SU-DHL-6 (cell line): ENCODE results near the gene CRKL.
"Not testable (repeated sequence)": the region's sequence is repeated elsewhere in the genome, so short reads cannot be mapped to it uniquely, and the experiment has no call there.

Source experiments
- H2AFZ ChIP-seq: fragments of 200-600 bp; sonication (generic); 2 replicates; pipeline ENCODE4 v1.6.1; 2014; ENCODE audit warnings: low read depth, mild to moderate bottlenecking, moderate library complexity, mixed read lengths, antibody characterized with exemption, low read length; ENCODE audit not compliant: severe bottlenecking
- H3F3A ChIP-seq: fragments of 200-600 bp; shearing (Covaris generic); 2 replicates; pipeline ENCODE4 v1.6.0; 2016; ENCODE audit warnings: antibody characterized with exemption, mild to moderate bottlenecking; ENCODE audit not compliant: insufficient read depth
- H3K27ac ChIP-seq: fragments of 200-600 bp; sonication (generic); 2 replicates; pipeline ENCODE4 v1.5.1; 2016; ENCODE audit warnings: low read depth, mild to moderate bottlenecking, low read length, moderate library complexity, mixed read lengths
- H3K27me3 ChIP-seq: fragments of 200-600 bp; sonication (generic), shearing (Covaris generic); 2 replicates; pipeline ENCODE4 v1.6.0; 2014; ENCODE audit warnings: mild to moderate bottlenecking, low read length
- H3K36me3 ChIP-seq: fragments of 200-600 bp; sonication (generic); 2 replicates; pipeline ENCODE4 v1.6.1; 2014; ENCODE audit warnings: mild to moderate bottlenecking, low read length, mixed read lengths
- H3K4me2 ChIP-seq: fragments of 300-600, 200-600 bp; shearing (Covaris generic), sonication (generic); 2 replicates; pipeline ENCODE4 v1.6.0; 2014; ENCODE audit warnings: low read length, low read depth, mild to moderate bottlenecking; ENCODE audit not compliant: poor library complexity, severe bottlenecking
- H3K4me3 ChIP-seq: fragments of 200-600 bp; sonication (generic); 2 replicates; pipeline ENCODE4 v1.5.1; 2014; ENCODE audit warnings: antibody characterized with exemption, low read length, mild to moderate bottlenecking, mixed read lengths; ENCODE audit not compliant: insufficient read depth, poor library complexity, severe bottlenecking
- H3K79me2 ChIP-seq: fragments of 200-600 bp; sonication (generic); 2 replicates; pipeline ENCODE4 v1.6.1; 2014; ENCODE audit warnings: mild to moderate bottlenecking, low read length, moderate library complexity; ENCODE audit not compliant: insufficient read depth
- H3K9ac ChIP-seq: fragments of 200-600 bp; sonication (generic); 2 replicates; pipeline ENCODE4 v1.7.0; 2014; ENCODE audit warnings: mild to moderate bottlenecking, low read length
- H3K9me2 ChIP-seq: fragments of 200-600 bp; sonication (generic); replicated peaks from 2 replicates; pipeline ENCODE4 v1.6.1; 2014; ENCODE audit warnings: low read length; ENCODE audit not compliant: insufficient read depth
- H3K9me3 ChIP-seq: fragments of 200-600 bp; sonication (generic); 2 replicates; pipeline ENCODE4 v1.6.1; 2014; ENCODE audit warnings: low read length, mixed read lengths; ENCODE audit not compliant: insufficient read depth
- H4K20me1 ChIP-seq: fragments of 200-600 bp; sonication (generic); 2 replicates; pipeline ENCODE4 v1.6.1; 2014; ENCODE audit warnings: low read depth, mild to moderate bottlenecking, antibody characterized with exemption, low read length, moderate library complexity, mixed read lengths
- EZH2phosphoT487 ChIP-seq: fragments of 200-600 bp; sonication (generic), shearing (Covaris generic); conservative IDR thresholded peaks from 2 replicates; pipeline ENCODE4 v1.6.1; 2018; ENCODE audit warnings: mild to moderate bottlenecking, antibody characterized with exemption, low read length, moderate library complexity, mixed read lengths
- TF ChIP-seq, protein P1 (sequence below): fragments of 200-600 bp; sonication (generic); IDR thresholded peaks from one replicate; pipeline ENCODE4 v1.5.1; 2017; ENCODE audit warnings: antibody characterized with exemption, mild to moderate bottlenecking, low read length, moderate library complexity; ENCODE audit not compliant: insufficient read depth, poor library complexity, severe bottlenecking

The CRKL gene

DNA sequence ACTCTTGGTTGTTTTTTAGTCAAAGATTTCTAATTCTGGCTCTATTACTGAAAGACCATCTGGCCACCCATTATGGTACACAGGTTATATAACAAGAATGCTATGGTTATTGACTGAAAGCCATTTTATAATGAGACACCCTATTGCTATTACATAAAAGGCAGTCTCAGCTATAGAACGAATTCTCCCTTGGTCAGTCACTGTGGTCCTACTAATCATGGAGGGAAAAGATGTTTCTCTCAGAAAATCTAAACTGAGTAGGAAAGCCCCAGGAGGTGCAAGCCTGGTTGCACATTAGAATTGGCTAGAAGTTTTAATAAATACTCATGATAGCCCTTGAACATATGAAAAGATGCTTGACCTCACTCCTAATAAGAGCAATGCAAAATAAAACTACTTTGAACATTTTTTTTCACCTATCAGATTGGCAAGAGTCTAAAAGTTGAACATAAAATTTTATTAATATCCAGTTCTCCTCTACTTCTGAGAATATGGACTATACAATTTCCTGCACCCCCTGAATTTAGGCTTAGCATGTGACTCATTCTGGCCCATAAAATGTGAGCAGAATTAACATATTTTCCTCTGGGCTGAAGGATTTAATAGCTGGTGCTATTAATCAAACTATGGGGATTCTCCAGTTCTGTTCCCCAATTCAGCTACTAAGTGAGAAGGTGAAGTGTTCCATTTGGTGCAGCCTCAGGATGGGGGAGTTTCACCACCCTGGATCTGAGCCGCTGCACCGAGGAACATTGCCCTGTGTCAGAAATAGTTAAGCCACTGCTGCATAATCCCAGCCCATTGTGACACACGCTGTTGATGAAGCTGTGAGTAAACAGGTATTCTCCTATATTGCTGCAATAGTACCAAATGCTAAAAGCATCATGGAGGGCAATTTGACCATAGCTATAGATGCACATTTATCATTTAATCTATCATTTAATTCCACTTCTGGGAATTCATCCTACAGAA is 11.5 kb upstream of the CRKL start:
- H3K27ac ChIP-seq, result no peak overlapping the region
- H3F3A ChIP-seq, result no peaks in the 10 kb centered on the region
- H3K4me2 ChIP-seq, result no peak overlapping the region
- no peak for TF ChIP-seq EZH2phosphoT487
- TF ChIP-seq, protein P1, sequence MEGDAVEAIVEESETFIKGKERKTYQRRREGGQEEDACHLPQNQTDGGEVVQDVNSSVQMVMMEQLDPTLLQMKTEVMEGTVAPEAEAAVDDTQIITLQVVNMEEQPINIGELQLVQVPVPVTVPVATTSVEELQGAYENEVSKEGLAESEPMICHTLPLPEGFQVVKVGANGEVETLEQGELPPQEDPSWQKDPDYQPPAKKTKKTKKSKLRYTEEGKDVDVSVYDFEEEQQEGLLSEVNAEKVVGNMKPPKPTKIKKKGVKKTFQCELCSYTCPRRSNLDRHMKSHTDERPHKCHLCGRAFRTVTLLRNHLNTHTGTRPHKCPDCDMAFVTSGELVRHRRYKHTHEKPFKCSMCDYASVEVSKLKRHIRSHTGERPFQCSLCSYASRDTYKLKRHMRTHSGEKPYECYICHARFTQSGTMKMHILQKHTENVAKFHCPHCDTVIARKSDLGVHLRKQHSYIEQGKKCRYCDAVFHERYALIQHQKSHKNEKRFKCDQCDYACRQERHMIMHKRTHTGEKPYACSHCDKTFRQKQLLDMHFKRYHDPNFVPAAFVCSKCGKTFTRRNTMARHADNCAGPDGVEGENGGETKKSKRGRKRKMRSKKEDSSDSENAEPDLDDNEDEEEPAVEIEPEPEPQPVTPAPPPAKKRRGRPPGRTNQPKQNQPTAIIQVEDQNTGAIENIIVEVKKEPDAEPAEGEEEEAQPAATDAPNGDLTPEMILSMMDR, result no peak
- H3K9ac ChIP-seq, result no peak overlapping the region
- no peaks in the 10 kb centered on the region for H3K9me2 ChIP-seq
- no peaks in the 10 kb centered on the region for H3K79me2 ChIP-seq
- H4K20me1 ChIP-seq, result no peaks in the 10 kb centered on the region
- H3K9me3 ChIP-seq, result no peaks in the 10 kb centered on the region
- H3K4me3 ChIP-seq, result no peak overlapping the region
- H3K36me3 ChIP-seq, result no peaks in the 10 kb centered on the region
- H2AFZ ChIP-seq, result no peak overlapping the region
- no peaks in the 10 kb centered on the region for H3K27me3 ChIP-seq

GRCh38 chr22:20906387-20906767 is 10.8 kb upstream of the CRKL start:
- Histone ChIP-seq H3K9me3 (no peaks in the 10 kb centered on the region), H3K27ac (no peak overlapping the region), H3K9ac (no peak overlapping the region), H3K27me3 (no peaks in the 10 kb centered on the region), H4K20me1 (no peaks in the 10 kb centered on the region), H3K4me2 (no peak overlapping the region), H3K9me2 (no peaks in the 10 kb centered on the region), H3K36me3 (no peaks in the 10 kb centered on the region), H3K4me3 (no peak overlapping the region), H3F3A (no peaks in the 10 kb centered on the region), H2AFZ (no peak overlapping the region), H3K79me2 (no peaks in the 10 kb centered on the region)
- TF ChIP-seq EZH2phosphoT487, result no peak
- TF ChIP-seq, protein P1, result no peak

DNA sequence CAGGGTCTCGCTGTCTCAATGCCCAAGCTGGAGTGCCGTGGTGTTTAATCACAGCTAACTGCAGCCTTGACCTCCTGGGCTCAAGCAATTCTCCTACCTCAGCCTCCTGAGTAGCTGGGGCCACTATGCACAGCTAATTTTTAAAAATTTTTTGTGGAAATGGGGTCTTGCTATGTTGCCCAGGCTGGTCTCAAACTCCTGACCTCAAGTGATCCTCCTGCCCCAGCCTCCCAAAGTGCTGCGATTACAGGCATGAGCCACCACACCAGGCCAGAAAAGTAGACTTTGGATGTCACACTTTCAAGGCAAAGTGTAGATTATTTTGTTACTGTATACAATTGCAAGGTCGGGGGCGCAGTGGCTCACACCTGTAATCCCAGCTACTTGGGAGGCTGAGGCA is 8.5 kb upstream of the CRKL start:
- H4K20me1 ChIP-seq, H3K9me3 ChIP-seq, H3K9me2 ChIP-seq, H3K4me3 ChIP-seq, H3F3A ChIP-seq, H3K27me3 ChIP-seq, H2AFZ ChIP-seq, H3K27ac ChIP-seq, H3K36me3 ChIP-seq, H3K9ac ChIP-seq, H3K79me2 ChIP-seq, H3K4me2 ChIP-seq: not testable (repeated sequence)

GRCh38 chr22:20909543-20910303 is 7.5 kb upstream of the CRKL start:
- H3K9ac ChIP-seq, result no peak overlapping the region
- H3K27me3 ChIP-seq, result no peaks in the 10 kb centered on the region
- no peaks in the 10 kb centered on the region for H3K36me3 ChIP-seq
- H4K20me1 ChIP-seq, result no peaks in the 10 kb centered on the region
- no peak overlapping the region for H3K27ac ChIP-seq
- H3K79me2 ChIP-seq, result no peaks in the 10 kb centered on the region
- no peak overlapping the region for H3K4me3 ChIP-seq
- H3K9me3 ChIP-seq, result no peaks in the 10 kb centered on the region
- H3K4me2 ChIP-seq, result no peak overlapping the region
- H2AFZ ChIP-seq, result no peak overlapping the region
- no peaks in the 10 kb centered on the region for H3F3A ChIP-seq
- H3K9me2 ChIP-seq, result no peaks in the 10 kb centered on the region
- no peak for TF ChIP-seq EZH2phosphoT487
- TF ChIP-seq, protein P1, result no peak
